ENCODE measurements around the gene HDAC7.

The HDAC7 gene

GRCh38 chr12:47791874-47792273, 27.8 kb downstream of the HDAC7 start:
- Histone ChIP-seq H2AFZ (ENCODE audit: low read length, unreplicated experiment) (no peak overlapping the region), H3K27ac (ENCODE audit: low read depth, low read length) (no peak overlapping the region), H3K79me2 (ENCODE audit: control insufficient read depth, insufficient read depth, low read length, unreplicated experiment) (no peaks in the 10 kb centered on the region), H3K4me1 (ENCODE audit: control insufficient read depth, insufficient read depth, low read length, unreplicated experiment) (no peaks in the 10 kb centered on the region), H3K27me3 (ENCODE audit: insufficient read depth, low read length) (no peaks in the 10 kb centered on the region), H3K36me3 (ENCODE audit: insufficient read depth, low read length) (peaks cover 36% of the 10 kb centered on the region; the same call in 1 of the 2 replicates), H3K4me3 (ENCODE audit: low read depth, low read length) (no peak overlapping the region)

- peaks cover 34% of the 10 kb centered on the region; the same call in 1 of the 2 replicates for H3K36me3 ChIP-seq (ENCODE audit: insufficient read depth, low read length)
- H3K27me3 ChIP-seq (ENCODE audit: insufficient read depth, low read length), result no peaks in the 10 kb centered on the region
- no peak overlapping the region for H3K27ac ChIP-seq (ENCODE audit: low read depth, low read length)
- H3K79me2 ChIP-seq (ENCODE audit: control insufficient read depth, insufficient read depth, low read length, unreplicated experiment), result no peaks in the 10 kb centered on the region
- H2AFZ ChIP-seq (ENCODE audit: low read length, unreplicated experiment), result no peak overlapping the region
- no peak overlapping the region for H3K4me3 ChIP-seq (ENCODE audit: low read depth, low read length)
- H3K4me1 ChIP-seq (ENCODE audit: control insufficient read depth, insufficient read depth, low read length, unreplicated experiment), result no peaks in the 10 kb centered on the region
These were observed 28.4 kb downstream of the HDAC7 start for GRCh38 chr12:47791351-47791746.

GRCh38 chr12:47790676-47791350, 28.9 kb downstream of the HDAC7 start:
- H3K4me3 ChIP-seq (ENCODE audit: low read depth, low read length), result no peak overlapping the region
- no peaks in the 10 kb centered on the region for H3K79me2 ChIP-seq (ENCODE audit: control insufficient read depth, insufficient read depth, low read length, unreplicated experiment)
- peaks cover 34% of the 10 kb centered on the region; the same call in 1 of the 2 replicates for H3K36me3 ChIP-seq (ENCODE audit: insufficient read depth, low read length)
- H2AFZ ChIP-seq (ENCODE audit: low read length, unreplicated experiment), result no peak overlapping the region
- no peaks in the 10 kb centered on the region for H3K27me3 ChIP-seq (ENCODE audit: insufficient read depth, low read length)
- H3K27ac ChIP-seq (ENCODE audit: low read depth, low read length), result no peak overlapping the region
- H3K4me1 ChIP-seq (ENCODE audit: control insufficient read depth, insufficient read depth, low read length, unreplicated experiment), result no peaks in the 10 kb centered on the region

- Histone ChIP-seq H3K27me3 (ENCODE audit: insufficient read depth, low read length) (no peaks in the 10 kb centered on the region), H2AFZ (ENCODE audit: low read length, unreplicated experiment) (no peak overlapping the region), H3K79me2 (ENCODE audit: control insufficient read depth, insufficient read depth, low read length, unreplicated experiment) (no peaks in the 10 kb centered on the region), H3K4me3 (ENCODE audit: low read depth, low read length) (no peak overlapping the region), H3K27ac (ENCODE audit: low read depth, low read length) (no peak overlapping the region), H3K36me3 (ENCODE audit: insufficient read depth, low read length) (peaks cover 34% of the 10 kb centered on the region; the same call in 1 of the 2 replicates), H3K4me1 (ENCODE audit: control insufficient read depth, insufficient read depth, low read length, unreplicated experiment) (no peaks in the 10 kb centered on the region)
These were observed 29.8 kb downstream of the HDAC7 start for GRCh38 chr12:47789712-47790489.

- H3K4me3 ChIP-seq (ENCODE audit: low read depth, low read length), result no peak overlapping the region
- H3K4me1 ChIP-seq (ENCODE audit: control insufficient read depth, insufficient read depth, low read length, unreplicated experiment), result no peaks in the 10 kb centered on the region
- no peak overlapping the region for H3K27ac ChIP-seq (ENCODE audit: low read depth, low read length)
- H2AFZ ChIP-seq (ENCODE audit: low read length, unreplicated experiment), result no peak overlapping the region
- H3K79me2 ChIP-seq (ENCODE audit: control insufficient read depth, insufficient read depth, low read length, unreplicated experiment), result no peaks in the 10 kb centered on the region
- peaks cover 29% of the 10 kb centered on the region; the same call in 1 of the 2 replicates for H3K36me3 ChIP-seq (ENCODE audit: insufficient read depth, low read length)
- no peaks in the 10 kb centered on the region for H3K27me3 ChIP-seq (ENCODE audit: insufficient read depth, low read length)
These were observed 30.6 kb downstream of the HDAC7 start for GRCh38 chr12:47789141-47789540.

- peaks cover 27% of the 10 kb centered on the region; the same call in 1 of the 2 replicates for H3K36me3 ChIP-seq (ENCODE audit: insufficient read depth, low read length)
- H3K4me1 ChIP-seq (ENCODE audit: control insufficient read depth, insufficient read depth, low read length, unreplicated experiment), result no peaks in the 10 kb centered on the region
- H3K27ac ChIP-seq (ENCODE audit: low read depth, low read length), result no peak overlapping the region
- no peaks in the 10 kb centered on the region for H3K27me3 ChIP-seq (ENCODE audit: insufficient read depth, low read length)
- no peaks in the 10 kb centered on the region for H3K79me2 ChIP-seq (ENCODE audit: control insufficient read depth, insufficient read depth, low read length, unreplicated experiment)
- H3K4me3 ChIP-seq (ENCODE audit: low read depth, low read length), result no peak overlapping the region
- H2AFZ ChIP-seq (ENCODE audit: low read length, unreplicated experiment), result no peak overlapping the region
These were observed 31.9 kb downstream of the HDAC7 start for GRCh38 chr12:47787596-47788319.

GRCh38 chr12:47786662-47787280, 32.9 kb downstream of the HDAC7 start:
- Histone ChIP-seq H3K4me3 (ENCODE audit: low read depth, low read length) (no peak overlapping the region), H3K27ac (ENCODE audit: low read depth, low read length) (no peak overlapping the region), H3K79me2 (ENCODE audit: control insufficient read depth, insufficient read depth, low read length, unreplicated experiment) (no peaks in the 10 kb centered on the region), H3K4me1 (ENCODE audit: control insufficient read depth, insufficient read depth, low read length, unreplicated experiment) (no peaks in the 10 kb centered on the region), H3K27me3 (ENCODE audit: insufficient read depth, low read length) (no peaks in the 10 kb centered on the region), H2AFZ (ENCODE audit: low read length, unreplicated experiment) (no peak overlapping the region), H3K36me3 (ENCODE audit: insufficient read depth, low read length) (peaks cover 23% of the 10 kb centered on the region; the same call in 1 of the 2 replicates)

- no peaks in the 10 kb centered on the region for H3K27me3 ChIP-seq (ENCODE audit: insufficient read depth, low read length)
These were observed 33.6 kb downstream of the HDAC7 start for GRCh38 chr12:47785887-47786661.

GRCh38 chr12:47785036-47785886, 34.4 kb downstream of the HDAC7 start:
- Histone ChIP-seq H3K4me3 (ENCODE audit: low read depth, low read length) (no peak overlapping the region), H3K36me3 (ENCODE audit: insufficient read depth, low read length) (peaks cover 23% of the 10 kb centered on the region; the same call in 1 of the 2 replicates), H3K27me3 (ENCODE audit: insufficient read depth, low read length) (no peaks in the 10 kb centered on the region), H3K27ac (ENCODE audit: low read depth, low read length) (no peak overlapping the region; the same call in 1 of the 2 replicates), H2AFZ (ENCODE audit: low read length, unreplicated experiment) (no peak overlapping the region), H3K4me1 (ENCODE audit: control insufficient read depth, insufficient read depth, low read length, unreplicated experiment) (no peaks in the 10 kb centered on the region), H3K79me2 (ENCODE audit: control insufficient read depth, insufficient read depth, low read length, unreplicated experiment) (no peaks in the 10 kb centered on the region)

More at GRCh38 chr12:47785887-47786661, 33.6 kb downstream of the HDAC7 start:
- Histone ChIP-seq H3K4me3 (ENCODE audit: low read depth, low read length) (no peak overlapping the region), H3K4me1 (ENCODE audit: control insufficient read depth, insufficient read depth, low read length, unreplicated experiment) (no peaks in the 10 kb centered on the region), H2AFZ (ENCODE audit: low read length, unreplicated experiment) (no peak overlapping the region), H3K79me2 (ENCODE audit: control insufficient read depth, insufficient read depth, low read length, unreplicated experiment) (no peaks in the 10 kb centered on the region), H3K27ac (ENCODE audit: low read depth, low read length) (no peak overlapping the region; the same call in 1 of the 2 replicates), H3K36me3 (ENCODE audit: insufficient read depth, low read length) (peaks cover 23% of the 10 kb centered on the region; the same call in 1 of the 2 replicates)

Measured in ACC112 (cell line).